B cell (primary cell): ENCODE results near the gene GRK1. TPM values are rescaled to one million over a fixed set of nuclear protein-coding genes. Genes with fewer than 3 reads are reported as not detected.

Experiments
- ATAC-seq: fragments of 200-7000 bp; cut with Tn5 transposase; one replicate; pipeline ENCODE4 v1.10.0; 2021; ENCODE audit warnings: low read depth, mild to moderate bottlenecking, moderate number of reproducible peaks, moderate library complexity
- CTCF ChIA-PET: fragments of 350-600 bp; sonication (Branson Sonifier 250); formaldehyde crosslinking; loops from one replicate; lab custom pipeline; 2021; ENCODE audit warnings: antibody characterized with exemption, inconsistent platforms; lab: Charles Lee
- POLR2A ChIA-PET: fragments of 350-600 bp; sonication (Branson Sonifier 250); formaldehyde crosslinking; loops from one replicate; lab custom pipeline; 2021; ENCODE audit warnings: antibody characterized with exemption; lab: Charles Lee
- DNase-seq: peaks from one replicate; pipeline ENCODE4 v3.0.0; 2013
- H2AFZ ChIP-seq: 2 replicates; pipeline ENCODE4 v1.6.1; 2012; ENCODE audit warnings: mild to moderate bottlenecking, low read depth, low read length; ENCODE audit not compliant: insufficient read depth, poor library complexity, severe bottlenecking
- H3K27ac ChIP-seq, 2 donors: 1 replicate in 1 of 2; 2 replicates in 1 of 2; pipeline ENCODE4 v1.5.1; 2012 to 2013; ENCODE audit warnings: low read length in 2 of 2, mild to moderate bottlenecking in 2 of 2, moderate library complexity in 1 of 2
- H3K27me3 ChIP-seq, 4 experiments: fragments of 200-600 bp in 1 of 4; sonication (generic) in 1 of 4; replicated peaks in 1 of 4; 1 replicate in 2 of 4; 2 replicates in 2 of 4; pipeline versions ENCODE4 v1.6.1 to v1.7.0; 2013 to 2016; ENCODE audit warnings: low read length in 3 of 4, mild to moderate bottlenecking in 2 of 4, mixed read lengths in 1 of 4, moderate library complexity in 1 of 4; ENCODE audit not compliant: insufficient read depth in 4 of 4, control insufficient read depth in 3 of 4; ENCODE audit errors: control extremely low read depth in 1 of 4
- H3K36me3 ChIP-seq, 2 experiments: replicated peaks in 1 of 2; 1 replicate in 1 of 2; 2 replicates in 1 of 2; pipeline versions ENCODE4 v1.6.1 to v1.7.1; 2013; ENCODE audit warnings: low read length in 1 of 2; ENCODE audit not compliant: insufficient read depth in 2 of 2, control insufficient read depth in 1 of 2; ENCODE audit errors: control extremely low read depth in 1 of 2, extremely low read depth in 1 of 2
- H3K4me1 ChIP-seq, 2 donors: fragments of 200-600 bp in 1 of 2; sonication (generic) in 1 of 2; 1 replicate in 1 of 2; 2 replicates in 1 of 2; pipeline versions ENCODE4 v1.5.1 to v1.6.1; 2013 to 2017; ENCODE audit warnings: low read length in 2 of 2; ENCODE audit not compliant: control insufficient read depth in 2 of 2, insufficient read depth in 2 of 2
- H3K4me2 ChIP-seq: replicated peaks from 2 replicates; pipeline ENCODE3; 2012; ENCODE audit warnings: mild to moderate bottlenecking, low read depth, low read length; ENCODE audit not compliant: poor library complexity, severe bottlenecking
- H3K4me3 ChIP-seq, 5 experiments: fragments of 200-600 bp in 1 of 5; sonication (generic) in 1 of 5; 1 replicate in 3 of 5; 2 replicates in 2 of 5; pipeline versions ENCODE4 v1.5.1 to v1.7.0; 2011 to 2016; ENCODE audit warnings: low read length in 4 of 5, mild to moderate bottlenecking in 4 of 5, low read depth in 2 of 5, control low read depth in 1 of 5, moderate library complexity in 1 of 5; ENCODE audit not compliant: insufficient read depth in 1 of 5; ENCODE audit errors: control extremely low read depth in 1 of 5, extremely low read depth in 1 of 5
- H3K79me2 ChIP-seq: fragments of 200-600 bp; sonication (generic); one replicate; pipeline ENCODE4 v1.6.0; 2016; ENCODE audit warnings: low read length; ENCODE audit not compliant: control insufficient read depth, insufficient read depth
- H3K9ac ChIP-seq: fragments of 200-600 bp; sonication (generic); 2 replicates; pipeline ENCODE4 v1.6.1; 2017; ENCODE audit warnings: mild to moderate bottlenecking, low read length, moderate library complexity
- H3K9me3 ChIP-seq, 3 donors: one replicate each; pipeline versions ENCODE4 v1.6.1 to v1.7.1; 2013; ENCODE audit warnings: low read length in 2 of 3; ENCODE audit not compliant: control insufficient read depth in 2 of 3, insufficient read depth in 1 of 3; ENCODE audit errors: control extremely low read depth in 1 of 3
- H4K20me1 ChIP-seq: 2 replicates; pipeline ENCODE4 v1.6.0; 2012; ENCODE audit warnings: mild to moderate bottlenecking, low read length; ENCODE audit not compliant: insufficient read depth, control insufficient read depth, poor library complexity, severe bottlenecking
- H3K27ac Mint-ChIP-seq: one replicate; pipeline ENCODE4 v1.8.0; 2021; ENCODE audit warnings: mixed read lengths
- H3K27me3 Mint-ChIP-seq: one replicate; pipeline ENCODE4 v1.8.0; 2021; ENCODE audit warnings: mixed read lengths
- H3K4me1 Mint-ChIP-seq: one replicate; pipeline ENCODE4 v1.8.0; 2021; ENCODE audit warnings: mixed read lengths
- H3K4me3 Mint-ChIP-seq: one replicate; pipeline ENCODE4 v1.8.0; 2021; ENCODE audit warnings: mixed read lengths
- H3K9me3 Mint-ChIP-seq: one replicate; pipeline ENCODE4 v1.8.0; 2022; ENCODE audit warnings: mixed read lengths; ENCODE audit not compliant: insufficient read depth
- CTCF ChIP-seq: fragments of 200-600 bp; IDR thresholded peaks from one replicate; pipeline ENCODE4 v1.8.0; 2022; ENCODE audit warnings: antibody characterized with exemption, mild to moderate bottlenecking
- EZH2 ChIP-seq: IDR thresholded peaks from 2 replicates; pipeline ENCODE4 v1.6.1; 2012; ENCODE audit warnings: borderline replicate concordance, low read depth, mild to moderate bottlenecking, moderate library complexity, low read length; ENCODE audit not compliant: insufficient read depth, poor library complexity, severe bottlenecking
- WGBS: methylation state at CpG from one replicate; pipeline ENCODE4 v1.1.5; 2013; ENCODE audit warnings: missing lambda C conversion rate; ENCODE audit not compliant: insufficient coverage; 5-methylcytosine and 5-hydroxymethylcytosine counted together
- intact Hi-C: fragments of 100-400 bp; cut with micrococcal nuclease; formaldehyde crosslinking; loops from one replicate; pipeline ENCODE4 v1.10.0; 2022
- polyA plus RNA-seq: library from polyadenylated mRNA; depleted of rRNA; stranded (reverse); fragments of >200 nt; gene quantifications from 2 replicates; pipeline ENCODE4 v1.2.3, GENCODE V29; 2012
- total RNA-seq, 2 donors: library from RNA; stranded (reverse); fragments of 120-200 nt in 1 of 2; gene quantifications; 1 replicate in 1 of 2; 2 replicates in 1 of 2; pipeline versions ENCODE4 v1.2.3 to v1.2.4, GENCODE V29; 2013 to 2022

Gene GRK1
- total and polyA plus RNA-seq, 2 donors (not counting 1 experiment from before 2014, with no cell fraction given), result not detected

DNA sequence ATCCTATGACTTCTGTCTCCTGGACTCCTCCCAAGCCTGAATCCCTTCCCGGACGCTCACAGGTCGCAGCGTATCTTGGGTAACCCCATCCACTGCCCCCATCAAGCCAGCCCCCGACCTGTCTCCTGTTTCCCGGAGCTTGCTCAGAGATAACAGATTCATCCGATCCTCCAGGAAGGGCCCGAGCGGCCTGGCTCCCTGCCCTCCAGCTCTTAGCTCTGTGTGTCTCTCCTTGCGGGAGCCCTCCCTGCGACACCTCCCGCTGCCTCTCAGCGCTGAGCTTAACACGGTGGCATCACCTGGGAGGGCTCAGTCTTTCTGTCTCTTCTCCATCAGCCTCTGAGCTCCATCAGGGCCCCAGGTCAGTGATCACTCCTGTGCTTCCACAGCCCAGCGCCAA, 87.7 kb downstream of the GRK1 start:
- DNase-seq (no peak), ATAC-seq (no peak)
- intact Hi-C loops, result no loop called here
- Mint-ChIP-seq H3K4me1 (peaks cover 15% of the 10 kb centered on the region), H3K9me3 (no peaks in the 10 kb centered on the region), H3K27me3 (peaks cover 4% of the 10 kb centered on the region), H3K4me3 (no peak overlapping the region), H3K27ac (no peak overlapping the region)
- POLR2A ChIA-PET, result no interaction called here
- Histone ChIP-seq H3K4me3 (no peak overlapping the region), H3K27ac (no peak overlapping the region), H3K9ac (no peak overlapping the region), H3K27me3 (peaks cover 0 to 5% (median 3%) of the 10 kb centered on the region in 4 experiments), H4K20me1 (no peaks in the 10 kb centered on the region), H3K36me3 (no peaks in the 10 kb centered on the region), H3K4me2 (no peak overlapping the region), H3K9me3 (peaks cover 0 to 17% (median 2%) of the 10 kb centered on the region in 3 donors), H2AFZ (no peak overlapping the region), H3K79me2 (no peaks in the 10 kb centered on the region), H3K4me1 (peaks cover 9 to 12% of the 10 kb centered on the region in 2 donors)
- CTCF ChIA-PET, result no interaction called here
- TF ChIP-seq EZH2 (no peak), CTCF (no peak)
- 93% methylated on average over 15 of the region's 15 CpGs for WGBS

- H2AFZ ChIP-seq, result no peak overlapping the region
- intact Hi-C loops, result no loop called here
- DNase-seq, result no peak
- H3K79me2 ChIP-seq, result no peaks in the 10 kb centered on the region
- peaks cover 0 to 19% (median 16%) of the 10 kb centered on the region in 4 experiments for H3K27me3 ChIP-seq
- no peaks in the 10 kb centered on the region for H4K20me1 ChIP-seq
- H3K9ac ChIP-seq, result no peak overlapping the region
- ChIA-PET POLR2A (no interaction called here), CTCF (interaction anchor here (1.0 kb wide), 1 partner anchor 470 kb away, joined by 3 read pairs; no protein-coding TSS in a partner anchor)
- ATAC-seq, result no peak
- Mint-ChIP-seq H3K27ac (no peak overlapping the region), H3K4me3 (no peak overlapping the region), H3K4me1 (peaks cover 20% of the 10 kb centered on the region), H3K9me3 (no peaks in the 10 kb centered on the region), H3K27me3 (peaks cover 20% of the 10 kb centered on the region)
- H3K27ac ChIP-seq, result no peak overlapping the region
- no peak for TF ChIP-seq CTCF
- no peak overlapping the region for H3K4me3 ChIP-seq
- no peaks in the 10 kb centered on the region for H3K36me3 ChIP-seq
- peaks cover 0 to 10% (median 0%) of the 10 kb centered on the region in 3 donors for H3K9me3 ChIP-seq
- 96% methylated on average over 20 of the region's 20 CpGs for WGBS
- H3K4me2 ChIP-seq, result no peak overlapping the region
- H3K4me1 ChIP-seq, result peaks cover 13 to 16% of the 10 kb centered on the region in 2 donors
These were observed 89.5 kb downstream of the GRK1 start for GRCh38 chr13:113756441-113757097.
